ENCODE data around the gene PCDHGA6. TPM values are rescaled to one million over a fixed set of nuclear protein-coding genes. Genes with fewer than 3 reads are reported as not detected.
A peak's percentile ranks its signal among the peaks of the same experiment; 100 is the strongest.

The PCDHGA6 gene
- total and polyA plus RNA-seq, 2 donors (not counting 1 experiment from before 2014, with no cell fraction given), result 0.78 to 2.5 TPM

- no peaks in the 10 kb centered on the region for H4K20me1 ChIP-seq (ENCODE audit: control insufficient read depth, insufficient read depth, low read length, poor library complexity, severe bottlenecking)
- H3K4me1 ChIP-seq (ENCODE audit: control insufficient read depth in 2 of 2, insufficient read depth in 2 of 2, low read length in 2 of 2), result peaks cover 10 to 14% of the 10 kb centered on the region in 2 donors
- Mint-ChIP-seq H3K4me1 (peaks cover 19% of the 10 kb centered on the region), H3K27ac (peak overlapping the region; percentile 43), H3K4me3 (no peak overlapping the region), H3K27me3 (peaks cover 62% of the 10 kb centered on the region), H3K9me3 (ENCODE audit: insufficient read depth) (peaks cover 11% of the 10 kb centered on the region)
- no peak for ATAC-seq (ENCODE audit: low read depth)
- H3K27ac ChIP-seq (ENCODE audit: low read length in 2 of 2), result no peak overlapping the region
- POLR2A ChIA-PET, result no interaction called here
- no peak for DNase-seq
- H3K27me3 ChIP-seq (replicated peaks in 1 of 4; ENCODE audit: control extremely low read depth in 1 of 4, control insufficient read depth in 3 of 4, insufficient read depth in 4 of 4, low read length in 3 of 4), result peaks cover 2 to 73% (median 61%) of the 10 kb centered on the region in 4 experiments
- no peaks in the 10 kb centered on the region for H3K36me3 ChIP-seq (replicated peaks in 1 of 2; ENCODE audit: control extremely low read depth in 1 of 2, control insufficient read depth in 1 of 2, extremely low read depth in 1 of 2, insufficient read depth in 2 of 2, low read length in 1 of 2)
- no peak overlapping the region for H3K4me3 ChIP-seq (ENCODE audit: control extremely low read depth in 1 of 5, extremely low read depth in 1 of 5, insufficient read depth in 1 of 5, low read depth in 2 of 5, low read length in 4 of 5)
- intact Hi-C loops (cut with micrococcal nuclease), result loop anchor here (10.0 kb wide), 1 partner anchor 94 kb away; the partner anchor contains the start of gene TAF7
- TF ChIP-seq CTCF (IDR thresholded peaks at IDR 0.05) (no peak), EZH2 (IDR thresholded peaks at IDR 0.05; ENCODE audit: borderline replicate concordance, insufficient read depth, low read depth, low read length, poor library complexity, severe bottlenecking) (no peak)
- no peak overlapping the region for H2AFZ ChIP-seq (ENCODE audit: insufficient read depth, low read depth, low read length, poor library complexity, severe bottlenecking)
- no peak overlapping the region for H3K4me2 ChIP-seq (replicated peaks; ENCODE audit: low read depth, low read length, poor library complexity, severe bottlenecking)
- H3K9me3 ChIP-seq (ENCODE audit: control extremely low read depth in 1 of 3, control insufficient read depth in 2 of 3, insufficient read depth in 1 of 3, low read length in 2 of 3), result peaks cover 2 to 66% (median 54%) of the 10 kb centered on the region in 3 donors
- WGBS (ENCODE audit: insufficient coverage), result 54% methylated on average over 74 of the region's 74 CpGs
- no peaks in the 10 kb centered on the region for H3K79me2 ChIP-seq (ENCODE audit: control insufficient read depth, insufficient read depth, low read length)
- H3K9ac ChIP-seq (ENCODE audit: low read length), result no peak overlapping the region
- CTCF ChIA-PET, result interaction anchor here (2.5 to 3.4 kb wide), 5 partner anchors 12 to 145 kb away, joined by 14 to 30 read pairs (median 21); partner anchors contain the start of genes PCDHGA12 and PCDHGB3
Observed at GRCh38 chr5:141419074-141419880, 45.6 kb downstream of the PCDHGA6 start.

Measured in B cell (primary cell).